ENCODE results near the gene NOS1AP.

DNA sequence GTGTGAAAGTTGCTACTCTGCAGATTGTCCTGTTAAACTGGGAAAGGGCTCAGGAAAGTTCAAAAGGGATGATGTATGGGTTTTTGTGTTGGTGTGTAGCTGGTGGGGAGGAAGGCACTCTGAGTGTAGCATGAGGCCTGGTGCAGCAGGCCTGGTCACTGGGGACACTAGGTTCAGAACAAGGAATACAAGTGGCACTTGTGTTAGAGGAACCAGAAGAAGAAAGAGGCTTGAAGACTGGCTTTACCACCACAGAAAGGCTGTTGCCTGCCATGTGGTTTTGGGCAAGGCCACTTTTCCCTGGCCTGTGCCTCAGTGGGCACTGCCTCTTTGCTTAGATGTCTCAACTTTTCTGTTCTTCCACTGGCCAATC is 122.8 kb downstream of the NOS1AP start:
- TF ChIP-seq CTCF (conservative IDR thresholded peaks at IDR 0.05), result no peak
- TF ChIP-seq ZFX (IDR thresholded peaks at IDR 0.05), result no peak

Data from C4-2B (cell line).